Testis (tissue), 2 donors: ENCODE measurements around the gene DOC2A.

Source experiments
- POLR2A ChIP-seq: fragments of 450-650 bp; IDR thresholded peaks from one replicate; pipeline ENCODE4 v1.6.1; 2017; ENCODE audit warnings: antibody characterized with exemption, mild to moderate bottlenecking, moderate library complexity
- TF ChIP-seq, protein P1 (sequence below), 3 experiments: fragments of 450-650 bp in 2 of 3; fragments of 200-600 bp in 1 of 3; sonication (generic) in 1 of 3; IDR thresholded peaks; one replicate each; pipeline ENCODE4 v1.5.1; 2016 to 2019; ENCODE audit warnings: antibody characterized with exemption in 3 of 3, mild to moderate bottlenecking in 2 of 3, moderate library complexity in 1 of 3

DNA sequence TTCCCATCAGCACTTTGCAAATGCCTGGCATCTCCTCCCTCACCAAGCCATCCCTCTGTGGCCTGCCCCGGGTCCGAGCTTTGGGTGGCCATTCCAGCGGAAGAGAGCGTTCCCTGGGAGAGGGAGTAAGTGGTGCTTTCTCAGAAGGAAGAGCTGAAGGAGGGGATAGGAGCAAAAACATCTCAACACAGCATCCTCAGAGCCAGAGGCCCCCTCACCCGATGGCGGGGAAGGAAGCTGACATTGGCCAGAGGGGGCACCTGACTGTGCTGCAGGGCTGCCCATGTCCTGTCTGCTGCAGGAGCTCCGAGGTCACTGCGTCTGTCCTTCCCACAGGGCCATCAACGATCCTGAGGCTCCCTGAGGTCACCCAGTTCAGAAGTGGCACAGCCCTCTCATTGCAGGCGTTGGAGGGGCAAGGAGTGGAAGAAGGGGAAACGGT lies 20.7 kb upstream of the DOC2A start:
- TF ChIP-seq, protein P1, sequence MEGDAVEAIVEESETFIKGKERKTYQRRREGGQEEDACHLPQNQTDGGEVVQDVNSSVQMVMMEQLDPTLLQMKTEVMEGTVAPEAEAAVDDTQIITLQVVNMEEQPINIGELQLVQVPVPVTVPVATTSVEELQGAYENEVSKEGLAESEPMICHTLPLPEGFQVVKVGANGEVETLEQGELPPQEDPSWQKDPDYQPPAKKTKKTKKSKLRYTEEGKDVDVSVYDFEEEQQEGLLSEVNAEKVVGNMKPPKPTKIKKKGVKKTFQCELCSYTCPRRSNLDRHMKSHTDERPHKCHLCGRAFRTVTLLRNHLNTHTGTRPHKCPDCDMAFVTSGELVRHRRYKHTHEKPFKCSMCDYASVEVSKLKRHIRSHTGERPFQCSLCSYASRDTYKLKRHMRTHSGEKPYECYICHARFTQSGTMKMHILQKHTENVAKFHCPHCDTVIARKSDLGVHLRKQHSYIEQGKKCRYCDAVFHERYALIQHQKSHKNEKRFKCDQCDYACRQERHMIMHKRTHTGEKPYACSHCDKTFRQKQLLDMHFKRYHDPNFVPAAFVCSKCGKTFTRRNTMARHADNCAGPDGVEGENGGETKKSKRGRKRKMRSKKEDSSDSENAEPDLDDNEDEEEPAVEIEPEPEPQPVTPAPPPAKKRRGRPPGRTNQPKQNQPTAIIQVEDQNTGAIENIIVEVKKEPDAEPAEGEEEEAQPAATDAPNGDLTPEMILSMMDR (IDR thresholded peaks at IDR 0.05), result no peak
- TF ChIP-seq POLR2A, result no peak
